ENCODE results near the gene SMIM36.
"Not testable (repeated sequence)": the region's sequence is repeated elsewhere in the genome, so short reads cannot be mapped to it uniquely, and the experiment has no call there.

SMIM36 gene

GRCh38 chr17:55417411-55418268 lies 93.6 kb downstream of the SMIM36 start:
- no peak for DNase-seq (ENCODE audit: low read depth in 2 of 3, low spot score in 2 of 3)

DNA sequence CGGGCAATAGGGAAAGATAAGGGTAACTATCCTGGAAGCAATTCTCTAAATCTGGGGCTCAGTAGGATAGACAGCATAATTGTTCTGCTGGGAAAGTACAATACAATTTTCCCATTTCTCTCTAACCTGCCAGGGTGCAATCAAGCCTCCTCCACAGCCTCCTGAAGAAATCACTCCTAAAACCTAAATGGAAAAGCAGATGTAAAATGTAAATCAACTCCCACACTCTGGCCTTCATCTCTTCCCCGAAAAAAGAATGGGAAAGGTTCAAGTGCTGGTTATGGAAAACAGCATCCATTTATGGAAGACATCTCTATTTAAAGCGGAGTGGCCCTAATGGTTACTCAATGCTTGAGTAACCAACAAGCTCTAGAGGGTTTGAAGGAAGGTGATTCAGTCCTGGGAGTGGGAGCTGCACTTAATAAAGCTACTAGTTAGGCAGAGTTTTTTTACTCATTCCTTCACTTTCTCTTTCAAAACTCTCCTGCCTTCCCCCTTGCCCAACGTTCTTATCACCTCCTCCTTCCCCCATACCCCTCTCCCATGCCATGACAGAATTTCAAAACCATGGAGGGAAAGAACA lies 94.7 kb downstream of the SMIM36 start:
- no peak for DNase-seq (ENCODE audit: low read depth in 2 of 3, low spot score in 2 of 3)

DNA sequence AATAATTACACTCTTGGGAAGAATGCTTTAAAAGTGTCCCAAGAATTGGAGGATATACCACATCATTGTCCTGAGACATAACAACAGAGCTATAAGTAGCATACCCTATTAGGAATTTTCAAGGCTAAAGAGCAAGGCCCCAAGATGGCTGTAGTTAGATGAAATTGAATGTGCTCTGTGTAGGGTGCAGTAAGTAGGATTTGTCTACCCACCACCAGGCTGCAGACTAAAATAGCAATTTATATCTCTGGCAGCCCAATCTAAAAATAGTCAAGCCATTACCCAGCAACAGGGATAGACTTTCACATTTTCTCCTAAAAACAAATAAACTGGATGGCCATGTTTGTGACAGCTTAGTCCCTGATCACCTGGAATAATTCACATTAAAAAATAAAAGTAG lies 95.3 kb downstream of the SMIM36 start:
- DNase-seq (ENCODE audit: low read depth in 2 of 3, low spot score in 2 of 3) = no peak

GRCh38 chr17:55414983-55415382 lies 96.3 kb downstream of the SMIM36 start:
- no peak for DNase-seq (ENCODE audit: low read depth in 2 of 3, low spot score in 2 of 3)

DNA sequence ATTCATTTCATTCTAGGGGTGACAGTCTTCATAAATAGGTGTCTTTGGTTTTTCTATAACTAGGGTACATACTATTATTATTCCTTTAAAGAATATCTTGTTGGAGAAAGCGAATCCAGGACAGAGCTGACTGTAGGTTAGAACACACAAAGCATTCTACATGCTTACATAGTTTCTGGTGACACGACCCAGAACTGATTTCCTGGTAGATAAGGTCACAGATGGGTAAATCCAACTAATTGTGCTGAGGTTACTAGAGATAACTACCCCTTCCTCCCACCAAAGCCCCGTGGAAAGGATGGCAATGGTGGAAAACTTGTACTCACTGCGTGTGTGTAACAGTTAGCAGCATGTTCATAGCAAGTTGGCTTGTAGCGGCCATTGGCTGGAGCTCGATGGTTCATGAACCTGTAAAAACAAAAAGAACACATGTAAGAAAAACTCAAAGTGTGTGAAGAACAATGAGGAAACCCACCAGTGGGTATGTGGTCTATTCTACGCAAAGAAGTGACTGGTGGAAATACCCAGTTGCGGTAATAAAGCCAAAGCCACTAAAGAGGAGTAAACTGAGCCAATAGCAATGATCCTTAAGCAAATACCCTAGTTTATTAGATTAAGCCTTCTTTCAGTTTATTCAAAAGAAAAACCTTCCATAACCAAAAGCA lies 97.3 kb downstream of the SMIM36 start:
- DNase-seq (ENCODE audit: low read depth in 2 of 3, low spot score in 2 of 3) = no peak

DNA sequence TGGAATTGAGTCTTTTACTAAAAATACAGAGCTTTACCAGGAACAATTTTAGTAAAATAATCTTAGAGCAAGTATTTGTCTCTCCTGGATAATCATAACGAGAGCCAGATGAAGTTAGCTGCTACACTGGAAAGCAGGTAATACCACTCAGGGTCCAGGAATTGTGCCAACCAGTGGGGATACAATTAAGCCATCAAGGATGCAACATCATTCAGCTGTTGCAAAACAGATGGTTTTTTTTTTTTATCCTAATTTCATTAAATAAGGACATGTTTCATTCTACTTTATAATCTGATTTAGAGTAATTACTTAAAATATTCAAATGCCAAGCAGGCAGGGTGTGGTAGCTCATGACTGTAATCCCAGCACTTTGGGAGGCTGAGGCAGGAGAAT lies 99.8 kb downstream of the SMIM36 start:
- no peak for DNase-seq (ENCODE audit: low read depth in 2 of 3, low spot score in 2 of 3)

GRCh38 chr17:55410722-55411462 lies 100.4 kb downstream of the SMIM36 start:
- no peak for DNase-seq (ENCODE audit: low read depth in 2 of 3, low spot score in 2 of 3)

DNA sequence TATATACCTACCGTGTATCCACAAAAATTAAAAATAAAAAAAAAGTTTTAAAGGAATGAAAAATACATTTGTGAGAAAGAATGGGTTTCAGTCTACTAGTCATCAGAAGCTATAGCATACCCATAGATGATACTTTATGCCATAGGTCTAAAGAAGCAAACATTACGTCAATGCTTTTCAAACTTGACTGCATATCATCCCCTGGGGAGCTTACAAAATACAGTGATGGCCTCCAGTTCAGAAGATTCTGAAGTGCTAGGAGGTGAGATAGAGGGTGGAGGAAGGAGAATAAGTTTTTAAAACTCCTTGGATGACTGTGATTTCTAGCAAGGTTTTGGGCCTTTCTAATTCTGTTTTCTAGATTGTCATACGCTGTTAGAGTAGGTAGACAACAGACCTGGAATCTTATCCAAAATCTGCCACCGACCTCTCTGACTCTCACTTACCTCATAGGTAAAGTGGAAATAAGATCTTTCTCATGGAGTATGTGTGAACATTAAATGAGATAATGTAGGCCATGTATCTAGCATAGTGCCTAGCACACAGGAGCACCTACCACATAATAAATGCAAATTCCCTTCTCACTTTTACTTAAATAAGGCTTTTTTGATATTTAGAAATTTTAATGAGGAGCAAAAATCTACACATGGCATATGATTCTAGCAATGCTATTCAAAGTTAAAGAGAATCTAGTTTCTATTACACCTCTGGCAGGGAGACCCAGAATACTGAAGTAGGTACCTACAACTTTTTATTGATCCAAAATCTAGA lies 102.0 kb downstream of the SMIM36 start:
- DNase-seq (ENCODE audit: low read depth in 2 of 3, low spot score in 2 of 3) = no peak

GRCh38 chr17:55407641-55408566 lies 103.3 kb downstream of the SMIM36 start:
- no peak for DNase-seq (ENCODE audit: low read depth in 2 of 3, low spot score in 2 of 3)

- DNase-seq (ENCODE audit: low read depth in 2 of 3, low spot score in 2 of 3) = no peak
Observed at GRCh38 chr17:55405600-55405999, 105.7 kb downstream of the SMIM36 start.

DNA sequence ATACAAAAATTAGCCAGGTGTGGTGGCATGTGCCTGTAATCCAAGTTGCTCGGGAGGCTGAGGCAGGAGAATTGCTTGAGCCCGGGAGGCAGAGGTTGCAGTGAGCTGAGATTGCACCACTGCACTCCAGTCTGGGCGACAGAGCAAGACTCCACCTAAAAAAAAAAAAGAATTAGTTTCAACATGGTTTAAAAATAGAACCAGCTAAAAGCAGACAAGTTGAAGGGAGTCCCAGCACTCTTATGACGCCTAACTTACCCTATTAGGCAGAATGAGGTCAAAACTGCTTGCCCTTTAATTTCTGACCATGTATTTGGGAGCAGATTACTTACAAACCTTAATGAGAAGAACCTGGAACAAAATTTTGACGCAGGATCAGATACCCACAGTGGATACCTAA lies 107.1 kb downstream of the SMIM36 start:
- not testable (repeated sequence) for DNase-seq (ENCODE audit: low read depth in 2 of 3, low spot score in 2 of 3)

DNA sequence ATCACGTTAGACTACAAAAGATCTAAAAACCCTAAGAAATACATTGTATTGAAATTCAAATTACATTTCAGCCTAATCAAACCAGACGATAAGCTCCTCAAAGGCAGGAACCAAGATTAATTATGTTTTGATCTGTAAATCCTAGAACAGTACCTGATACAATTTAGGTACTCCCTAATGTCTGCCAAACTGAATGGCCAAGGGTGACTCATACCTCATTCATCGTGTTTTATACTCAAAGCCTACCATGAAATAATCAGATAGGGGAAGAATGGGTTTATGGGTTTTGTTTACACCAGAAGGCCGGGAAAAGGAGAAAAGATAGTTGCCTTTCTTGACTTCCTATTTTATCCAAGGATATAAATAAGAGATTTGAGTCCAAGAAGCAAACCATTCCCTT lies 108.9 kb downstream of the SMIM36 start:
- no peak for DNase-seq (ENCODE audit: low read depth in 2 of 3, low spot score in 2 of 3)

Data from activated CD8-positive, alpha-beta memory T cell treated with anti-CD3 and anti-CD28 coated beads for 48 hours (primary cell).